GM21447 (cell line): Measurements from ENCODE around the gene SURF2.
"Not testable (repeated sequence)": the region's sequence is repeated elsewhere in the genome, so short reads cannot be mapped to it uniquely, and the experiment has no call there.

Experiments
- ATAC-seq: cut with Tn5 transposase; IDR thresholded peaks from one replicate; pipeline ENCODE4 v1.9.1; 2021; ENCODE audit not compliant: unreplicated experiment

Gene SURF2

GRCh38 chr9:133356391-133357091, at the start of gene SURF2, which contains the start of gene SURF1:
Gene SURF2 (plus strand): TSS chr9:133356550. CDS start chr9:133356593, 43 bp downstream.
Gene SURF1 (minus strand): TSS chr9:133356487. CDS start chr9:133356453, 34 bp downstream.
- peak; percentile 55 for ATAC-seq

- no peak for ATAC-seq
These were observed 49.0 kb upstream of the SURF2 start for GRCh38 chr9:133307301-133307700.

- no peak for ATAC-seq
These were observed 46.7 kb upstream of the SURF2 start for GRCh38 chr9:133309608-133310007.

GRCh38 chr9:133315997-133316396, 40.4 kb upstream of the SURF2 start:
- no peak for ATAC-seq

- ATAC-seq = not testable (repeated sequence)
These were observed 38.8 kb upstream of the SURF2 start for GRCh38 chr9:133317551-133317950.

- ATAC-seq = no peak
These were observed 35.9 kb upstream of the SURF2 start for GRCh38 chr9:133320421-133320881.

GRCh38 chr9:133321411-133321935, 34.9 kb upstream of the SURF2 start:
- no peak for ATAC-seq

- ATAC-seq = no peak
These were observed 33.6 kb upstream of the SURF2 start for GRCh38 chr9:133322701-133323100.

- ATAC-seq = no peak
These were observed 33.1 kb upstream of the SURF2 start for GRCh38 chr9:133323211-133323610.

GRCh38 chr9:133323991-133324703, 32.2 kb upstream of the SURF2 start:
- no peak for ATAC-seq

- ATAC-seq = not testable (repeated sequence)
These were observed 29.3 kb upstream of the SURF2 start for GRCh38 chr9:133327021-133327420.

- ATAC-seq = no peak
These were observed 28.4 kb upstream of the SURF2 start for GRCh38 chr9:133327834-133328484.

- ATAC-seq = not testable (repeated sequence)
These were observed 26.8 kb upstream of the SURF2 start for GRCh38 chr9:133329306-133330156.

GRCh38 chr9:133331221-133331620, 25.1 kb upstream of the SURF2 start:
- ATAC-seq = no peak

GRCh38 chr9:133331641-133332380, 24.5 kb upstream of the SURF2 start:
- ATAC-seq = no peak

- no peak for ATAC-seq
These were observed 24.0 kb upstream of the SURF2 start for GRCh38 chr9:133332381-133332730.

- no peak for ATAC-seq
These were observed 23.3 kb upstream of the SURF2 start for GRCh38 chr9:133333011-133333410.

- ATAC-seq = no peak
These were observed 22.8 kb upstream of the SURF2 start for GRCh38 chr9:133333566-133333965.

GRCh38 chr9:133334161-133334560, 22.2 kb upstream of the SURF2 start:
- no peak for ATAC-seq

- ATAC-seq = not testable (repeated sequence)
These were observed 21.5 kb upstream of the SURF2 start for GRCh38 chr9:133334888-133335287.
